Measurements from ENCODE around the gene NUS1.
"Not testable (repeated sequence)": the region's sequence is repeated elsewhere in the genome, so short reads cannot be mapped to it uniquely, and the experiment has no call there.

Gene NUS1

DNA sequence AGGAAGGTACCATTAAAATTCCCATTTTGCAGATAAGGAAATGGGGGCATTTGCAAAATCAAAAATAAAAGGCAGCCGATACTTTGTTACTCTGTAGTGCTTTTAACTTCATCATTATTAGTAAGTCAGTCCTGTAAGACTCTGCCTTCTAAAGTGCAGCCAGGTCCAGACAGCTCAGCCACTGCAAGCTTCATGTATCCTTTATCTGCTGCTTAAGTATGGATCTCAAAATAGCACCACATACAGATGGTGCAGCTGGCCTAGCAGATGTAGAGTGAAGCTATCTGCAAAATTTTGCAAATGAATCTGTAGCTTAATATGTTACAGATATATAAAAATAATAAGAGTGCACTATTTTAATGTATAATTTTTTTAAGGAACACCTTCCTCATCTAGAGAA, 53.4 kb downstream of the NUS1 start:
- no peak overlapping the region for H3K27ac ChIP-seq
- TF ChIP-seq CTCF (conservative IDR thresholded peaks at IDR 0.05), result no peak
- no peak for TF ChIP-seq ZFX (IDR thresholded peaks at IDR 0.05)

DNA sequence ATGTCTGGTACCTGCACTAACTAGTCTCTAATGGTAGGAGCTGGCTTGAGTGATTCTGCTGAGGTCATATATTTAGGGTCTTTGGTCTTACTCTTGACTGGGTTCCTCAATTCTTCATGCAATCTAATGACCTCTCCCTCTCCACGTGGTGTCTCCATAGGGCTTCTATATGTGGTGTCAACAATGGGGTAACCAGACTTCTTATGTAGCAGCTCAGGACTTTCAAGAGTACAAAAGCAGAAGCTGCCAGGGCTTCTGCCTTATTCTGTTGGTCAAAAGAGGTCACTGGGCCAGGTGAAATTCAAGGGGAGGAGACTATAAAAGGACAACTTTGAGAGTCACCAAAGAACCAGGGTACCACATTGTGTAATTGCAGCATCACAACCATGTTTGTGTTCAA, 54.3 kb downstream of the NUS1 start:
- H3K27ac ChIP-seq, result no peak overlapping the region
- no peak for TF ChIP-seq CTCF (conservative IDR thresholded peaks at IDR 0.05)
- TF ChIP-seq ZFX (IDR thresholded peaks at IDR 0.05), result no peak

GRCh38 chr6:117733341-117733740, 58.1 kb downstream of the NUS1 start:
- TF ChIP-seq CTCF (conservative IDR thresholded peaks at IDR 0.05) (no peak), ZFX (IDR thresholded peaks at IDR 0.05) (no peak)
- no peak overlapping the region for H3K27ac ChIP-seq

DNA sequence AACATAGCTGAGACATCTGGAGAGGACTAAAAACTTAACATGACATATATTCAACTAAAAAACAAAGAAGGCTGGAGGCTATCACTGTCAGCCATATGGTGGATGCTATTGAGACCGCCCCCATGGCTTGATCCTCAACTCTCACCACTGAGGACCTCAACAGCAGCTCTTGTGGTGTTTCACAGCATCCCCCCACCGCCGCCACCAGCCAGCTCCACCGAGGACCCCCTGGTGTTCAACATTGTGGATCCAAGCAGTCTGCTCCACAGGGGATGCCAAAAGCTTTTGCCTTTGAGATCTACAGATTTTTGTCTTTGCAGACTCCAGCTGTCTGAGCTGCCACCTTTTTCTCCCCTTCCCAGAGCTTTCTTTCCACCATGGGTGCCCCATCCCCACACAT, 64.6 kb downstream of the NUS1 start:
- H3K27ac ChIP-seq, result no peak overlapping the region
- TF ChIP-seq CTCF (conservative IDR thresholded peaks at IDR 0.05) (no peak), ZFX (IDR thresholded peaks at IDR 0.05) (no peak)

DNA sequence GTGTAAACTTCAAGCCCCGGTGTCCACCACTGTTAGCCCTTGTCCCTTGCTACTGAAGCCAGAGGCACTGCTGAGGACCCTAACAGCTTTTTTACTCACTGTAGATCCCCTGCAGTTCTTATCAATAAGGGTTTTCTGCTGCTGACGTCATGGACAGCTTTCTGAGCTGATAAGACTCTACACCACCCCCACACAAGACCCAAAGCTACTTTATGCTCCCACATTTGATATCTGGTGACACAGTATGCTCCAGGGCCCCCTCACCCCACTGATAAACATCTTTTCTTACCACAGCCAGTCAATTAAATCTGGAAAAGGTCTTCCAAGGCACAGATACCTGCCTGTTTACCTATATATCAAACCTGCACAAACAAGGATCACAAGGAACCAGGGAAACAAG, 65.3 kb downstream of the NUS1 start:
- no peak overlapping the region for H3K27ac ChIP-seq
- no peak for TF ChIP-seq CTCF (conservative IDR thresholded peaks at IDR 0.05)
- no peak for TF ChIP-seq ZFX (IDR thresholded peaks at IDR 0.05)

GRCh38 chr6:117750675-117751074, 75.4 kb downstream of the NUS1 start:
- not testable (repeated sequence) for H3K27ac ChIP-seq
